Measurements from ENCODE around the gene SNTN. TPM values are rescaled to one million over a fixed set of nuclear protein-coding genes. Genes with fewer than 3 reads are reported as not detected.

The SNTN gene
- total and polyA plus RNA-seq, 12 donors: not detected

GRCh38 chr3:63631670-63632069 lies 20.8 kb upstream of the SNTN start:
- WGBS, 4 donors: 64 to 75% (median 72%) methylated on average over 4 of the region's 4 CpGs
- Histone ChIP-seq H3K4me1 (replicated peaks in 1 of 2) (no peaks in the 10 kb centered on the region), H3K4me3 (no peak overlapping the region), H3K27ac (no peak overlapping the region), H3K36me3 (replicated peaks in 1 of 2) (no peaks in the 10 kb centered on the region), H3K9me3 (replicated peaks in 1 of 3) (no peaks in the 10 kb centered on the region), H3K27me3 (no peaks in the 10 kb centered on the region)
- TF ChIP-seq POLR2A (IDR thresholded peaks at IDR 0.05) (no peak), CTCF (IDR thresholded peaks at IDR 0.05) (no peak)
- intact Hi-C loops (cut with DNase I): no loop called here
- no peak for DNase-seq

GRCh38 chr3:63635186-63635585 lies 17.3 kb upstream of the SNTN start:
- Histone ChIP-seq H3K4me3 (no peak overlapping the region), H3K27me3 (no peaks in the 10 kb centered on the region), H3K9me3 (replicated peaks in 1 of 3) (no peaks in the 10 kb centered on the region), H3K27ac (no peak overlapping the region), H3K4me1 (replicated peaks in 1 of 2) (no peaks in the 10 kb centered on the region), H3K36me3 (replicated peaks in 1 of 2) (no peaks in the 10 kb centered on the region)
- no peak for DNase-seq
- 79 to 88% (median 81%) methylated on average over 3 of the region's 3 CpGs for WGBS, 4 donors
- TF ChIP-seq POLR2A (IDR thresholded peaks at IDR 0.05) (no peak), CTCF (IDR thresholded peaks at IDR 0.05) (no peak)
- intact Hi-C loops (cut with DNase I): no loop called here

GRCh38 chr3:63639806-63640205 lies 12.7 kb upstream of the SNTN start:
- TF ChIP-seq POLR2A (IDR thresholded peaks at IDR 0.05) (no peak), CTCF (IDR thresholded peaks at IDR 0.05) (no peak)
- H3K9me3 ChIP-seq (replicated peaks in 1 of 3): no peaks in the 10 kb centered on the region
- no peak overlapping the region for H3K27ac ChIP-seq
- no peaks in the 10 kb centered on the region for H3K4me1 ChIP-seq (replicated peaks in 1 of 2)
- no peak for DNase-seq
- H3K36me3 ChIP-seq (replicated peaks in 1 of 2): no peaks in the 10 kb centered on the region
- H3K27me3 ChIP-seq: no peaks in the 10 kb centered on the region
- WGBS, 4 donors: 78 to 87% (median 83%) methylated on average over 2 of the region's 2 CpGs
- no peak overlapping the region for H3K4me3 ChIP-seq
- intact Hi-C loops (cut with DNase I): no loop called here

GRCh38 chr3:63642488-63642887 lies 10.0 kb upstream of the SNTN start:
- Histone ChIP-seq H3K4me1 (replicated peaks in 1 of 2) (no peaks in the 10 kb centered on the region), H3K9me3 (replicated peaks in 1 of 3) (no peaks in the 10 kb centered on the region), H3K4me3 (no peak overlapping the region), H3K27me3 (no peaks in the 10 kb centered on the region), H3K27ac (no peak overlapping the region), H3K36me3 (replicated peaks in 1 of 2) (no peaks in the 10 kb centered on the region)
- TF ChIP-seq CTCF (IDR thresholded peaks at IDR 0.05) (no peak), POLR2A (IDR thresholded peaks at IDR 0.05) (no peak)
- no peak for DNase-seq
- 46 to 74% (median 65%) methylated on average over 1 of the region's 1 CpG for WGBS, 4 donors
- intact Hi-C loops (cut with DNase I): no loop called here

All from adrenal gland (tissue), 12 donors.